GM12878 (cell line): ENCODE measurements around the gene PREX1. TPM values are rescaled to one million over a fixed set of nuclear protein-coding genes. Genes with fewer than 3 reads are reported as not detected.

Experiments used
- ATAC-seq: fragments of 200-7000 bp; cut with Tn5 transposase; 3 replicates; pipeline ENCODE4 v1.9.1; 2020; ENCODE audit warnings: mild to moderate bottlenecking, moderate library complexity
- BruUV-seq: library from RNA; stranded (reverse); fragments of 400-500 nt; replicated peaks from 2 replicates; lab custom pipeline; 2021; lab: Mats Ljungman, UMichigan
- CTCF ChIA-PET: fragments of 300-600 bp; sonication (Branson Sonifier 250); formaldehyde crosslinking; extraction: SDS; loops from one replicate; lab custom pipeline; 2021; ENCODE audit warnings: inconsistent platforms; lab: Yijun Ruan, JAX
- POLR2A ChIA-PET: fragments of 350-600 bp; formaldehyde crosslinking; extraction: SDS; loops from one replicate; lab custom pipeline; 2021; ENCODE audit warnings: inconsistent platforms; lab: Charles Lee
- RAD21 ChIA-PET: fragments of 300-600 bp; sonication (Branson Sonifier 250); formaldehyde crosslinking; loops from one replicate; lab custom pipeline; 2023; ENCODE audit warnings: antibody characterized with exemption; ENCODE audit not compliant: unreplicated experiment; lab: Charles Lee
- SMC1A ChIA-PET: fragments of 300-600 bp; sonication (Branson Sonifier 250); formaldehyde crosslinking; loops from one replicate; lab custom pipeline; 2023; ENCODE audit not compliant: unreplicated experiment, uncharacterized antibody; lab: Charles Lee
- DNase-seq: peaks from one replicate; pipeline ENCODE4 v3.0.0-alpha.2; 2011; ENCODE audit warnings: low read depth, low spot score
- FAIRE-seq: peaks from 3 replicates; lab custom pipeline; 2011; peaks lifted over from hg19 to GRCh38; lab: Jason Lieb, UNC
- H2AFZ ChIP-seq: 2 replicates; pipeline ENCODE4 v1.6.0; 2011; ENCODE audit warnings: low read depth, low read length, control low read depth; ENCODE audit not compliant: control insufficient read depth
- H3K27ac ChIP-seq: 2 replicates; pipeline ENCODE4 v1.5.1; 2011; ENCODE audit warnings: control low read depth; ENCODE audit not compliant: control insufficient read depth, insufficient read depth
- H3K27me3 ChIP-seq, 2 experiments: replicated peaks in 1 of 2; 2 replicates each; pipeline versions ENCODE4 v1.6.0 to v1.6.1; 2011; ENCODE audit warnings: low read length in 1 of 2; ENCODE audit not compliant: control insufficient read depth in 2 of 2, insufficient read depth in 2 of 2
- H3K36me3 ChIP-seq, 2 experiments: 2 replicates each; pipeline ENCODE4 v1.5.1; 2011; ENCODE audit warnings: low read length in 1 of 2; ENCODE audit not compliant: control insufficient read depth in 2 of 2, insufficient read depth in 2 of 2
- H3K4me1 ChIP-seq: 2 replicates; pipeline ENCODE4 v1.6.1; 2011; ENCODE audit warnings: mild to moderate bottlenecking, low read length, moderate library complexity, mixed read lengths; ENCODE audit not compliant: control insufficient read depth, insufficient read depth
- H3K4me2 ChIP-seq: 2 replicates; pipeline ENCODE4 v1.6.0; 2011; ENCODE audit warnings: control low read depth; ENCODE audit not compliant: control insufficient read depth, insufficient read depth
- H3K4me3 ChIP-seq: fragments of 200-600 bp; sonication (generic); 2 replicates; pipeline ENCODE4 v1.5.1; 2016
- H3K79me2 ChIP-seq: 2 replicates; pipeline ENCODE4 v1.6.0; 2011; ENCODE audit warnings: low read length; ENCODE audit not compliant: control insufficient read depth, insufficient read depth
- H3K9ac ChIP-seq: 2 replicates; pipeline ENCODE4 v1.8.0; 2011; ENCODE audit warnings: low read length, control low read depth, mixed read lengths; ENCODE audit not compliant: control insufficient read depth, insufficient read depth
- H3K9me3 ChIP-seq: replicated peaks from 3 replicates; pipeline ENCODE4 v1.5.1; 2011; ENCODE audit warnings: mild to moderate bottlenecking, low read length; ENCODE audit not compliant: control insufficient read depth, insufficient read depth
- H4K20me1 ChIP-seq: 2 replicates; pipeline ENCODE4 v1.6.0; 2011; ENCODE audit not compliant: control insufficient read depth, insufficient read depth
- CHD1 ChIP-seq: IDR thresholded peaks from 2 replicates; pipeline ENCODE4 v1.6.1; 2012; ENCODE audit warnings: low read depth, low read length, improper control_type of control experiment
- EP300 ChIP-seq, 2 experiments: fragments of 150-350 bp in 1 of 2; IDR thresholded peaks; 2 replicates each; pipeline ENCODE4 v1.6.1; 2011 to 2012; ENCODE audit warnings: low read depth in 2 of 2, low read length in 2 of 2, borderline replicate concordance in 1 of 2, improper control_type of control experiment in 1 of 2, inconsistent platforms in 1 of 2; ENCODE audit not compliant: control insufficient read depth in 1 of 2
- FOXK2 ChIP-seq: fragments of 450-650 bp; IDR thresholded peaks from 2 replicates; pipeline ENCODE4 v1.6.1; 2017; ENCODE audit warnings: mild to moderate bottlenecking, moderate library complexity
- IRF3 ChIP-seq: fragments of 450-650 bp; IDR thresholded peaks from 2 replicates; pipeline ENCODE4 v1.6.1; 2014; ENCODE audit warnings: mild to moderate bottlenecking
- NFYB ChIP-seq: IDR thresholded peaks from 2 replicates; pipeline ENCODE4 v1.6.1; 2011; ENCODE audit warnings: low read depth, mild to moderate bottlenecking, low read length, improper control_type of control experiment, moderate library complexity; ENCODE audit not compliant: insufficient read depth
- NR2F1 ChIP-seq: fragments of 450-650 bp; conservative IDR thresholded peaks from 2 replicates; pipeline ENCODE4 v1.6.1; 2017; ENCODE audit warnings: mild to moderate bottlenecking
- RCOR1 ChIP-seq: conservative IDR thresholded peaks from 2 replicates; pipeline ENCODE4 v1.6.1; 2012; ENCODE audit warnings: low read depth, low read length, improper control_type of control experiment
- RELA ChIP-seq: fragments of 450-650 bp; IDR thresholded peaks from 2 replicates; pipeline ENCODE4 v1.8.0; 2014; ENCODE audit warnings: borderline replicate concordance; ENCODE audit not compliant: partially characterized antibody
- YBX1 ChIP-seq: fragments of 450-650 bp; IDR thresholded peaks from 2 replicates; pipeline ENCODE4 v1.6.1; 2016; ENCODE audit warnings: antibody characterized with exemption
- ZNF687 ChIP-seq: fragments of 450-650 bp; IDR thresholded peaks from 2 replicates; pipeline ENCODE4 v1.6.1; 2017; ENCODE audit warnings: mild to moderate bottlenecking, moderate library complexity
- WGBS: methylation state at CpG from one replicate; pipeline ENCODE4 v1.1.6; 2016; ENCODE audit warnings: low lambda C conversion rate; ENCODE audit not compliant: insufficient replicate concordance, insufficient coverage; ENCODE audit errors: missing lambda C conversion rate; 5-methylcytosine and 5-hydroxymethylcytosine counted together
- in situ Hi-C: fragments of 300-500 bp; cut with MboI; formaldehyde crosslinking; loops from 9 replicates; pipeline ENCODE4 v1.14.3; 2018; ENCODE audit warnings: mixed read lengths
- intact Hi-C: fragments of 100-400 bp; cut with micrococcal nuclease; formaldehyde crosslinking; loops from one replicate; pipeline ENCODE4 v1.14.2; 2022; ENCODE audit not compliant: unreplicated experiment
- polyA plus RNA-seq, 11 experiments: library from polyadenylated mRNA; depleted of rRNA in 4 of 11; unstranded in 6 of 11; stranded (reverse) in 5 of 11; fragments of >200 nt; fragmentation: Nextera tagmentation in 4 of 11; fragmentation: Illumina TruSeq in 1 of 11; extraction: Ambion mirVana in 4 of 11; extraction: Trizol in 1 of 11; gene quantifications; 1 replicate in 1 of 11; 2 replicates in 10 of 11; pipeline versions ENCODE4 v1.2.1 to v1.2.3, GENCODE V29; 2011 to 2016; ENCODE audit warnings: inconsistent platforms in 2 of 11, missing spikeins in 2 of 11, low read depth in 1 of 11
- total RNA-seq, 4 experiments: library from RNA; depleted of rRNA in 3 of 4; stranded (reverse); fragments of >200 nt in 3 of 4; fragmentation: Illumina TruSeq in 1 of 4; extraction: Trizol in 1 of 4; gene quantifications; 2 replicates each; pipeline versions ENCODE4 v1.2.1 to v1.2.3, GENCODE V29; 2013 to 2021

The PREX1 gene
- total and polyA plus RNA-seq, 10 of the 15 experiments (the other 5 are each of a cell fraction or from before 2014, with no cell fraction given), result 2.6 to 114 (median 38.9) TPM

GRCh38 chr20:48608756-48609155 lies 219.0 kb downstream of the PREX1 start:
- Histone ChIP-seq H3K27me3 (no peaks in the 10 kb centered on the region), H4K20me1 (no peaks in the 10 kb centered on the region), H3K27ac (no peak overlapping the region), H2AFZ (no peak overlapping the region), H3K79me2 (no peaks in the 10 kb centered on the region), H3K4me2 (no peak overlapping the region), H3K4me3 (no peak overlapping the region), H3K9me3 (no peaks in the 10 kb centered on the region), H3K36me3 (no peaks in the 10 kb centered on the region; a peak in 1 of 4 replicates), H3K9ac (no peak overlapping the region), H3K4me1 (peaks cover 18% of the 10 kb centered on the region)
- in situ Hi-C loops, result no loop called here
- TF ChIP-seq EP300 (IDR thresholded peaks at IDR 0.05; ENCODE audit: borderline replicate concordance in 1 of 2, control insufficient read depth in 1 of 2, low read depth in 2 of 2, low read length in 2 of 2) (no peak), NFYB (0 out of 2 replicates have a peak, but pooled peaks have one; percentile 6)
- ChIA-PET SMC1A (interaction anchor here (1.5 kb wide), 1 partner anchor 12 kb away, joined by 14 read pairs; no protein-coding TSS in a partner anchor), POLR2A (interaction anchor here (1.5 kb wide), 1 partner anchor 126 kb away, joined by 3 read pairs; no protein-coding TSS in a partner anchor), RAD21 (interaction anchor here (1.4 to 2.3 kb wide), 2 partner anchors 12 to 126 kb away, joined by 3 to 23 read pairs; no protein-coding TSS in a partner anchor), CTCF (interaction anchor here (3.9 kb wide), 1 partner anchor 12 kb away, joined by 26 read pairs; no protein-coding TSS in a partner anchor)
- FAIRE-seq (no peak), ATAC-seq (no peak), DNase-seq (no peak)
- intact Hi-C loops, result no loop called here
- no TSS peak for BruUV-seq
- 44% methylated on average over 3 of the region's 3 CpGs for WGBS

GRCh38 chr20:48607544-48607865 lies 220.3 kb downstream of the PREX1 start:
- ChIA-PET POLR2A (interaction anchor here (1.5 kb wide), 1 partner anchor 125 kb away, joined by 3 read pairs; no protein-coding TSS in a partner anchor), CTCF (interaction anchor here (2.4 kb wide), 1 partner anchor 13 kb away, joined by 9 read pairs; no protein-coding TSS in a partner anchor), RAD21 (interaction anchor here (0.8 kb wide), 1 partner anchor 13 kb away, joined by 4 read pairs; no protein-coding TSS in a partner anchor), SMC1A (no interaction called here)
- Histone ChIP-seq H3K27me3 (no peaks in the 10 kb centered on the region), H3K79me2 (no peaks in the 10 kb centered on the region), H3K4me3 (no peak overlapping the region), H3K36me3 (no peaks in the 10 kb centered on the region; a peak in 1 of 4 replicates), H4K20me1 (no peaks in the 10 kb centered on the region), H3K4me1 (peaks cover 18% of the 10 kb centered on the region), H3K27ac (no peak overlapping the region), H2AFZ (no peak overlapping the region), H3K9me3 (no peaks in the 10 kb centered on the region; the same call in 2 of the 3 replicates), H3K9ac (no peak overlapping the region), H3K4me2 (no peak overlapping the region)
- BruUV-seq, result no TSS peak
- FAIRE-seq (no peak), ATAC-seq (no peak), DNase-seq (no peak)
- 53% methylated on average over 8 of the region's 8 CpGs for WGBS
- in situ Hi-C loops, result no loop called here
- intact Hi-C loops, result no loop called here
- TF ChIP-seq ZNF687 (no peak), RELA (no peak), NR2F1 (no peak), IRF3 (no peak), CHD1 (no peak), RCOR1 (no peak), FOXK2 (no peak), YBX1 (no peak)
